ENCODE measurements around the gene DUSP19. TPM values are rescaled to one million over a fixed set of nuclear protein-coding genes. Genes with fewer than 3 reads are reported as not detected.
A peak's percentile ranks its signal among the peaks of the same experiment; 100 is the strongest.

Gene DUSP19
- total and polyA plus RNA-seq, 2 of the 13 experiments (the other 11 are each of a cell fraction or from before 2014, with no cell fraction given): 1.3 to 1.9 TPM

DNA sequence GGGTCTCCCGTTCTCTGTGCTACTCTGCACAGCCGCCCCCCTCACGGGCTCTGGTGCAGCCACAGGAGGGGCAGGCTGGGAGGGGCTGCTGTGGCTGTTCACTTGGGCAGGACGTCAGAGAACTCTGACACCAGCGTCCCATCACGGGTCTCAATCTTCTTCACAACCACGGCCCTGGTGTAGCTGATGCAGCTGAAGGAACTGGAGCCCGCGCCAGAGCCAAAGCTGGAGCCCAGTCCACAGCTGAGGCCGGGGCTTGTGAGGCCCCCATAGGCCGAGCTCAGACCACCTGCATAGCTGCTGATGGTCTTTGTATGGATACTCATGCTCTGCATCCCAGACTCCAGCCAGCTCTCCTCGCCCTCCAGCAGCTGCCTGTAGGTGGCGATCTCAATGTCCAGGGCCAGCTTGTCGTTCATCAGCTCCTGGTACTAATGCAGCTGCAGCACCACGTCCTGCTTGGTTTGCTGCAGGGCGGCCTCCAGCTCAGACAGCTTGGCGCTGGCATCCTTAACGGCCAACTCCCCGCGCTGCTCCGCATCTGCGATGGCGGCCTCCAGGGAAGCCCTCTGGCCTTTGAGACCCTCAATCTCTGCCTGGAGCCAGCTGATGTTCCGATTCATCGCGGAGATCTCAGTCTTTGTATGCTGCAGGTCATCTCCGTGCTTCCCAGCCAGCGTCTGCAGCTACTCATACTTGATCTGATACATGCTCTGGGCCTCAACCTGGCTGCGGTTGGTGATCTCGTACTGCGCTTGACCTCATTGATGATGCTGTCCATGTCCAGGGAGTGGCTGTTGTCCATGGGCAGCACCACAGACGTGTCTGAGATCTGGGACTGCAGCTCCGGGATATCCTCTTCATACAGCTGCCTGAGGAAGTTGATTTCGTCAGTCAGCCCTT lies 7.4 kb upstream of the DUSP19 start (continued):
- no peak for TF ChIP-seq ZBTB49 (CRISPR knock-in tag; IDR thresholded peaks at IDR 0.05; ENCODE audit: borderline replicate concordance)
- no peak for TF ChIP-seq ADNP (CRISPR knock-in tag; IDR thresholded peaks at IDR 0.05)
- TF ChIP-seq, protein P1, sequence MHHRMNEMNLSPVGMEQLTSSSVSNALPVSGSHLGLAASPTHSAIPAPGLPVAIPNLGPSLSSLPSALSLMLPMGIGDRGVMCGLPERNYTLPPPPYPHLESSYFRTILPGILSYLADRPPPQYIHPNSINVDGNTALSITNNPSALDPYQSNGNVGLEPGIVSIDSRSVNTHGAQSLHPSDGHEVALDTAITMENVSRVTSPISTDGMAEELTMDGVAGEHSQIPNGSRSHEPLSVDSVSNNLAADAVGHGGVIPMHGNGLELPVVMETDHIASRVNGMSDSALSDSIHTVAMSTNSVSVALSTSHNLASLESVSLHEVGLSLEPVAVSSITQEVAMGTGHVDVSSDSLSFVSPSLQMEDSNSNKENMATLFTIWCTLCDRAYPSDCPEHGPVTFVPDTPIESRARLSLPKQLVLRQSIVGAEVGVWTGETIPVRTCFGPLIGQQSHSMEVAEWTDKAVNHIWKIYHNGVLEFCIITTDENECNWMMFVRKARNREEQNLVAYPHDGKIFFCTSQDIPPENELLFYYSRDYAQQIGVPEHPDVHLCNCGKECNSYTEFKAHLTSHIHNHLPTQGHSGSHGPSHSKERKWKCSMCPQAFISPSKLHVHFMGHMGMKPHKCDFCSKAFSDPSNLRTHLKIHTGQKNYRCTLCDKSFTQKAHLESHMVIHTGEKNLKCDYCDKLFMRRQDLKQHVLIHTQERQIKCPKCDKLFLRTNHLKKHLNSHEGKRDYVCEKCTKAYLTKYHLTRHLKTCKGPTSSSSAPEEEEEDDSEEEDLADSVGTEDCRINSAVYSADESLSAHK (CRISPR knock-in tag; IDR thresholded peaks at IDR 0.05; ENCODE audit: borderline replicate concordance): no peak
- TF ChIP-seq, protein P2, sequence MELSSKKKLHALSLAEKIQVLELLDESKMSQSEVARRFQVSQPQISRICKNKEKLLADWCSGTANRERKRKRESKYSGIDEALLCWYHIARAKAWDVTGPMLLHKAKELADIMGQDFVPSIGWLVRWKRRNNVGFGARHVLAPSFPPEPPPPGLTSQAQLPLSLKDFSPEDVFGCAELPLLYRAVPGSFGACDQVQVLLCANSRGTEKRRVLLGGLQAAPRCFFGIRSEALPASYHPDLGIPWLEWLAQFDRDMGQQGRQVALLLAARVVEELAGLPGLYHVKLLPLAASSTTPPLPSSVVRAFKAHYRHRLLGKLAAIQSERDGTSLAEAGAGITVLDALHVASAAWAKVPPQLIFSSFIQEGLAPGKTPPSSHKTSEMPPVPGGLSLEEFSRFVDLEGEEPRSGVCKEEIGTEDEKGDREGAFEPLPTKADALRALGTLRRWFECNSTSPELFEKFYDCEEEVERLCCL (CRISPR knock-in tag; IDR thresholded peaks at IDR 0.05; ENCODE audit: borderline replicate concordance): no peak
- TF ChIP-seq POLR2AphosphoS5 (IDR thresholded peaks at IDR 0.05; ENCODE audit: low read depth, low read length): no peak
- no peak for TF ChIP-seq JARID2 (CRISPR knock-in tag; IDR thresholded peaks at IDR 0.05; ENCODE audit: insufficient replicate concordance)
- no peak for TF ChIP-seq GABPA (IDR thresholded peaks at IDR 0.05; ENCODE audit: low read depth, low read length)
- no peak for TF ChIP-seq GABPA (CRISPR knock-in tag; IDR thresholded peaks at IDR 0.05; ENCODE audit: low read depth)
- no peak for TF ChIP-seq SMAD1 (CRISPR knock-in tag; IDR thresholded peaks at IDR 0.05; ENCODE audit: borderline replicate concordance, low read depth)
- TF ChIP-seq MEIS2 (CRISPR knock-in tag; IDR thresholded peaks at IDR 0.05): no peak; the same call in 1 of the 2 replicates
- peak; percentile 97 for TF ChIP-seq ZNF292 (CRISPR knock-in tag; IDR thresholded peaks at IDR 0.05; ENCODE audit: borderline replicate concordance, low read depth)
- TF ChIP-seq ZSCAN25 (CRISPR knock-in tag; IDR thresholded peaks at IDR 0.05): no peak
- 0 out of 2 replicates have a peak, but pooled peaks have one; percentile 22 for TF ChIP-seq PRDM10 (CRISPR knock-in tag; IDR thresholded peaks at IDR 0.05; ENCODE audit: low read depth)
- TF ChIP-seq, protein P3, sequence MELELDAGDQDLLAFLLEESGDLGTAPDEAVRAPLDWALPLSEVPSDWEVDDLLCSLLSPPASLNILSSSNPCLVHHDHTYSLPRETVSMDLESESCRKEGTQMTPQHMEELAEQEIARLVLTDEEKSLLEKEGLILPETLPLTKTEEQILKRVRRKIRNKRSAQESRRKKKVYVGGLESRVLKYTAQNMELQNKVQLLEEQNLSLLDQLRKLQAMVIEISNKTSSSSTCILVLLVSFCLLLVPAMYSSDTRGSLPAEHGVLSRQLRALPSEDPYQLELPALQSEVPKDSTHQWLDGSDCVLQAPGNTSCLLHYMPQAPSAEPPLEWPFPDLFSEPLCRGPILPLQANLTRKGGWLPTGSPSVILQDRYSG (CRISPR knock-in tag; IDR thresholded peaks at IDR 0.05): no peak
- TF ChIP-seq ZNF501 (CRISPR knock-in tag; IDR thresholded peaks at IDR 0.05): 0 out of 2 replicates have a peak, but pooled peaks have one; percentile 33
- TF ChIP-seq NFE2L1 (CRISPR knock-in tag; IDR thresholded peaks at IDR 0.05; ENCODE audit: borderline replicate concordance): no peak
